Upper lobe of left lung (tissue), 6 donors: Measurements from ENCODE around the gene PADI4. TPM values are rescaled to one million over a fixed set of nuclear protein-coding genes. Genes with fewer than 3 reads are reported as not detected.

Experiments
- ATAC-seq, 2 donors: fragments of 200-7000 bp; cut with Tn5 transposase; one replicate each; pipeline ENCODE4 v1.9.1; 2022; ENCODE audit warnings: mild to moderate bottlenecking in 2 of 2, moderate library complexity in 2 of 2; ENCODE audit not compliant: low FRiP score in 2 of 2
- DNase-seq, 2 donors: peaks; one replicate each; pipeline ENCODE4 v3.0.0-alpha.2; 2019 to 2020
- H3K27ac ChIP-seq, 4 donors: fragments of 200-600 bp; sonication (generic); one replicate each; pipeline ENCODE4 v1.5.1; 2016 to 2019
- H3K27me3 ChIP-seq, 4 donors: fragments of 200-600 bp; sonication (generic); one replicate each; pipeline ENCODE4 v1.5.1; 2017 to 2019
- H3K36me3 ChIP-seq, 4 donors: fragments of 200-600 bp; sonication (generic); one replicate each; pipeline ENCODE4 v1.5.1; 2016 to 2019
- H3K4me1 ChIP-seq, 4 donors: fragments of 200-600 bp; sonication (generic); one replicate each; pipeline ENCODE4 v1.5.1; 2018 to 2019
- H3K4me3 ChIP-seq, 4 donors: fragments of 200-600 bp; sonication (generic); one replicate each; pipeline ENCODE4 v1.5.1; 2017 to 2019; ENCODE audit warnings: mild to moderate bottlenecking in 2 of 4, moderate library complexity in 1 of 4
- H3K9me3 ChIP-seq, 4 donors: fragments of 200-600 bp; sonication (generic); one replicate each; pipeline ENCODE4 v1.5.1; 2018 to 2019
- EP300 ChIP-seq, 4 donors: sonication (generic); formaldehyde crosslinking; IDR thresholded peaks; one replicate each; pipeline ENCODE4 v1.5.1; 2017; ENCODE audit warnings: antibody characterized with exemption in 4 of 4, control low read depth in 2 of 4
- POLR2A ChIP-seq, 4 donors: fragments of 450-650 bp; IDR thresholded peaks; one replicate each; pipeline ENCODE4 v1.5.1; 2016 to 2017; ENCODE audit warnings: antibody characterized with exemption in 4 of 4, mild to moderate bottlenecking in 2 of 4
- POLR2AphosphoS5 ChIP-seq, 2 donors: sonication (generic); formaldehyde crosslinking; IDR thresholded peaks; one replicate each; pipeline ENCODE4 v1.5.1; 2017; ENCODE audit warnings: antibody characterized with exemption in 2 of 2
- WGBS, 2 donors: methylation state at CpG; one replicate each; pipeline ENCODE4 v1.1.5; 2017 to 2018; 5-methylcytosine and 5-hydroxymethylcytosine counted together
- total RNA-seq, 6 donors: library from RNA; depleted of rRNA in 4 of 6; stranded (reverse); fragments of >200 nt in 4 of 6; gene quantifications; one replicate each; pipeline versions ENCODE4 v1.1.0 to v1.2.1, GENCODE V29; 2016 to 2021
- TF ChIP-seq, protein P1 (sequence below), 6 experiments: fragments of 450-650 bp in 4 of 6; fragments of 200-600 bp in 2 of 6; sonication (generic) in 2 of 6; IDR thresholded peaks; one replicate each; pipeline ENCODE4 v1.5.1; 2016 to 2019; ENCODE audit warnings: antibody characterized with exemption in 6 of 6
- donor health status: DM: no; HTN: no; CAD: no; lungs with moderate emphysema.
- donor health status: DM: no; HTN: yes; CAD: no; lungs with severe emphysema.

PADI4 gene, protein sequence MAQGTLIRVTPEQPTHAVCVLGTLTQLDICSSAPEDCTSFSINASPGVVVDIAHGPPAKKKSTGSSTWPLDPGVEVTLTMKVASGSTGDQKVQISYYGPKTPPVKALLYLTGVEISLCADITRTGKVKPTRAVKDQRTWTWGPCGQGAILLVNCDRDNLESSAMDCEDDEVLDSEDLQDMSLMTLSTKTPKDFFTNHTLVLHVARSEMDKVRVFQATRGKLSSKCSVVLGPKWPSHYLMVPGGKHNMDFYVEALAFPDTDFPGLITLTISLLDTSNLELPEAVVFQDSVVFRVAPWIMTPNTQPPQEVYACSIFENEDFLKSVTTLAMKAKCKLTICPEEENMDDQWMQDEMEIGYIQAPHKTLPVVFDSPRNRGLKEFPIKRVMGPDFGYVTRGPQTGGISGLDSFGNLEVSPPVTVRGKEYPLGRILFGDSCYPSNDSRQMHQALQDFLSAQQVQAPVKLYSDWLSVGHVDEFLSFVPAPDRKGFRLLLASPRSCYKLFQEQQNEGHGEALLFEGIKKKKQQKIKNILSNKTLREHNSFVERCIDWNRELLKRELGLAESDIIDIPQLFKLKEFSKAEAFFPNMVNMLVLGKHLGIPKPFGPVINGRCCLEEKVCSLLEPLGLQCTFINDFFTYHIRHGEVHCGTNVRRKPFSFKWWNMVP
- total RNA-seq: 10 to 100 TPM in 1 of 6 donors, 1 to 10 TPM in 5; 2.7 to 32.3 (median 9.0) TPM

DNA sequence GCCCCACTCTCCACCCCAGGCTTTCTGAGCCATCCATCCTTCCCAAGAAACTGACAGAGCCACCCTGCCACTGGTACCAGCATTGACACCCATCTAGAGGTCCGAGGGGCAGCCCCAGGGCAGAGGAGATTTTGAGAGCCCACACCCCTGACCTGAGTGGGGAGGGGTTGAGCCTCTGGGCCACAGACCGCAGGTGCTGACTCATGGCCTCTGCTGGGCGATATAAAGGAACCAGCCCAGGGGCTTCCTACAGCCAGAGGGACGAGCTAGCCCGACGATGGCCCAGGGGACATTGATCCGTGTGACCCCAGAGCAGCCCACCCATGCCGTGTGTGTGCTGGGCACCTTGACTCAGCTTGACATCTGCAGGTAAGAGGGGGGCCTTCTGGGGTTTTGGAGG is at the start of gene PADI4:
PADI4 (plus strand) TSS at position 252 of the 400 bp plus-strand sequence; CDS start at position 278, 26 bp downstream.
- Histone ChIP-seq H3K4me1 (peaks cover 0 to 10% (median 3%) of the 10 kb centered on the region in 4 donors), H3K27me3 (no peaks in the 10 kb centered on the region), H3K27ac (peak within 1 kb of the TSS in 3 of 4 donors; percentile 35 to 64 (median 62)), H3K4me3 (peak within 1 kb of the TSS in 1 of 4 donors; percentile 12), H3K9me3 (no peaks in the 10 kb centered on the region), H3K36me3 (no peaks in the 10 kb centered on the region)
- DNase-seq (peak; percentile 27 to 74), ATAC-seq (peak; percentile 54 to 71)
- WGBS, 2 donors: 40 to 51% methylated on average over 1 to 8 of the region's 8 CpGs
- TF ChIP-seq EP300 (IDR thresholded peaks at IDR 0.05): no peak
- TF ChIP-seq, protein P1, sequence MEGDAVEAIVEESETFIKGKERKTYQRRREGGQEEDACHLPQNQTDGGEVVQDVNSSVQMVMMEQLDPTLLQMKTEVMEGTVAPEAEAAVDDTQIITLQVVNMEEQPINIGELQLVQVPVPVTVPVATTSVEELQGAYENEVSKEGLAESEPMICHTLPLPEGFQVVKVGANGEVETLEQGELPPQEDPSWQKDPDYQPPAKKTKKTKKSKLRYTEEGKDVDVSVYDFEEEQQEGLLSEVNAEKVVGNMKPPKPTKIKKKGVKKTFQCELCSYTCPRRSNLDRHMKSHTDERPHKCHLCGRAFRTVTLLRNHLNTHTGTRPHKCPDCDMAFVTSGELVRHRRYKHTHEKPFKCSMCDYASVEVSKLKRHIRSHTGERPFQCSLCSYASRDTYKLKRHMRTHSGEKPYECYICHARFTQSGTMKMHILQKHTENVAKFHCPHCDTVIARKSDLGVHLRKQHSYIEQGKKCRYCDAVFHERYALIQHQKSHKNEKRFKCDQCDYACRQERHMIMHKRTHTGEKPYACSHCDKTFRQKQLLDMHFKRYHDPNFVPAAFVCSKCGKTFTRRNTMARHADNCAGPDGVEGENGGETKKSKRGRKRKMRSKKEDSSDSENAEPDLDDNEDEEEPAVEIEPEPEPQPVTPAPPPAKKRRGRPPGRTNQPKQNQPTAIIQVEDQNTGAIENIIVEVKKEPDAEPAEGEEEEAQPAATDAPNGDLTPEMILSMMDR (IDR thresholded peaks at IDR 0.05): no peak
- TF ChIP-seq POLR2A (IDR thresholded peaks at IDR 0.05): no peak
- no peak for TF ChIP-seq POLR2AphosphoS5 (IDR thresholded peaks at IDR 0.05)

DNA sequence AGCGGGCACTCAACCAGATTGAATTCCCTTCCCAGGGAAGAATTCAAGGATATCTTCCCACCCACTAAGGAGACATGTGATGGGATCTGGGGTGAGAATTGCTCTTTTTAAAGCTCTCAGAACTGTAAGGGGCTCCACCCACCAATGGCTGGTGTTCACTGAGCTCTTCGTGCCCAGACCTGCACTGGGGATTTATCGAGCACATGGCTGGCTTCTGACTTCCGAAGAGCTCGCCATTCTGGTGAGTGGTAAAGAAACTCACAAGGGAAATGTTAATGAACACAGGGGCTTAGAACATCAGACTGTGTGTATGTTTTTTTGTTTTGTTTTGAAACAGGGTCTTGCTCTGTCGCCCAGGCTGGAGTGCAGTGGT is 49.3 kb upstream of the PADI4 start:
- Histone ChIP-seq H3K4me1 (no peaks in the 10 kb centered on the region), H3K4me3 (no peak overlapping the region), H3K36me3 (no peaks in the 10 kb centered on the region), H3K9me3 (no peaks in the 10 kb centered on the region), H3K27me3 (no peaks in the 10 kb centered on the region), H3K27ac (no peak overlapping the region)
- no peak for ATAC-seq
- TF ChIP-seq POLR2AphosphoS5 (IDR thresholded peaks at IDR 0.05) (no peak), EP300 (IDR thresholded peaks at IDR 0.05) (no peak), POLR2A (IDR thresholded peaks at IDR 0.05) (no peak)
- TF ChIP-seq, protein P1 (IDR thresholded peaks at IDR 0.05): no peak
- no peak for DNase-seq
- 85 to 91% methylated on average over 6 of the region's 6 CpGs for WGBS, 2 donors

DNA sequence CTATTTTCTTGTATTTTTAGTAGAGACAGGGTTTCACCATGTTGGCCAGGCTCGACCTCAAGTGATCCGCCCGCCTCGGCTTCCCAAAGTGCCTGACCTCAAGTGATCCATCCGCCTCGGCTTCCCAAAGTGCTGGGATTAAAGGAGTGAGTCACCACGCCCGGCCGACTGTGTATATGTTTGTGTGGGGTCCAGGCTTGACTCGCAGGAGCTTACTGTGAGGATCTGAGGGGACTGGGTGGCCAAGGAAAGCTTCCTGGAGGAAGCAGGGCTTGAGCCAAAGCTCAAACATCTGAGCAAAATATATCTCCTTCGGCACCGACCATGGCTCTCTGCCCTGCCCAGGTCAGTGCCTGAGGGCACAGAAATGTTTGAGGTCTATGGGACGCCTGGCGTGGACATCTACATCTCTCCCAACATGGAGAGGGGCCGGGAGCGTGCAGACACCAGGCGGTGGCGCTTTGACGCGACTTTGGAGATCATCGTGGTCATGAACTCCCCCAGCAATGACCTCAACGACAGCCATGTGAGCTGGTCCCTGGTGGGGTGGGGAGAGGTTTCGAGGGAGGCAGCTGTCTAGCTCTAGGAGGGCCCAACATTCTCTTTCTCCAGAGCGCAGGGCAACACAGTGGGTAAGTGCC is 48.6 kb upstream of the PADI4 start:
- DNase-seq (no peak), ATAC-seq (no peak)
- 84 to 85% methylated on average over 14 to 24 of the region's 24 CpGs for WGBS, 2 donors
- no peaks in the 10 kb centered on the region for H3K9me3 ChIP-seq
- no peak overlapping the region for H3K4me3 ChIP-seq
- no peak overlapping the region for H3K27ac ChIP-seq
- TF ChIP-seq EP300 (IDR thresholded peaks at IDR 0.05) (no peak), POLR2AphosphoS5 (IDR thresholded peaks at IDR 0.05) (no peak)
- TF ChIP-seq, protein P1 (IDR thresholded peaks at IDR 0.05): no peak
- no peaks in the 10 kb centered on the region for H3K36me3 ChIP-seq
- H3K4me1 ChIP-seq: no peaks in the 10 kb centered on the region
- no peaks in the 10 kb centered on the region for H3K27me3 ChIP-seq

DNA sequence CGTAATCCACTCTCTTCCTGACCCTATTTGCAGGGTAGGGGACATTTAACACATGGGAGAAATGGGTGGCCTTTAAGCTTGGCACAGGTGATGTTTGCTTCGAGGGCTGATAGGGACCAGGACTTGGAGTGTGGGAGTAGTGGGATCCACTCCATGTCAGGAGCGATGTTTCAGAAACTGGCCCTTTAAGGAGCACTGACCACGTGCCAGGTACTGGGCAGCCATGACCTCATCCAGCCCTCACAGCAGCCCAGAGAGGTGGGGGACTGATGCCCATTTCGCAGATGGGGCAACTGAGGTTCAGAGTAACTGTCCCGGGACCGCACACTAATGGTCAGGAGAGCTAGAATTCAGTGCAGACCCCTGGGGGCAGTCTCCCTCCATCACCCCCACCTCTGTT is 47.7 kb upstream of the PADI4 start:
- DNase-seq (no peak), ATAC-seq (no peak)
- TF ChIP-seq, protein P1 (IDR thresholded peaks at IDR 0.05): no peak
- no peak for TF ChIP-seq POLR2AphosphoS5 (IDR thresholded peaks at IDR 0.05)
- no peak for TF ChIP-seq EP300 (IDR thresholded peaks at IDR 0.05)
- TF ChIP-seq POLR2A (IDR thresholded peaks at IDR 0.05): no peak
- no peaks in the 10 kb centered on the region for H3K27me3 ChIP-seq
- H3K9me3 ChIP-seq: no peaks in the 10 kb centered on the region
- H3K36me3 ChIP-seq: no peaks in the 10 kb centered on the region
- WGBS, 2 donors: 89 to 95% methylated on average over 6 to 7 of the region's 7 CpGs
- H3K4me3 ChIP-seq: no peak overlapping the region
- no peak overlapping the region for H3K27ac ChIP-seq
- H3K4me1 ChIP-seq: no peaks in the 10 kb centered on the region
